GM12878 (cell line): Measurements from ENCODE around the gene SLC12A2.

Source experiments
- CHD4 ChIP-seq: fragments of 200-600 bp; sonication (generic); IDR thresholded peaks from 2 replicates; pipeline ENCODE4 v1.6.1; 2016; ENCODE audit warnings: mild to moderate bottlenecking
- ESRRA ChIP-seq: IDR thresholded peaks from 2 replicates; pipeline ENCODE4 v1.6.1; 2012; ENCODE audit warnings: mild to moderate bottlenecking, low read length, improper control_type of control experiment
- HCFC1 ChIP-seq: fragments of 150-350 bp; IDR thresholded peaks from 2 replicates; pipeline ENCODE4 v1.6.1; 2014; ENCODE audit warnings: low read length
- NRF1 ChIP-seq: conservative IDR thresholded peaks from 2 replicates; pipeline ENCODE4 v1.6.1; 2011; ENCODE audit warnings: mild to moderate bottlenecking, low read depth, low read length, improper control_type of control experiment
- RAD21 ChIP-seq: IDR thresholded peaks from 2 replicates; pipeline ENCODE4 v1.6.1; 2011; ENCODE audit warnings: mild to moderate bottlenecking, low read depth, low read length, moderate library complexity; ENCODE audit not compliant: insufficient read depth
- TF ChIP-seq, protein P1 (sequence below): fragments of 450-650 bp; IDR thresholded peaks from 2 replicates; pipeline ENCODE4 v1.6.1; 2016; ENCODE audit warnings: mild to moderate bottlenecking
- TF ChIP-seq, protein P2 (sequence below): IDR thresholded peaks from 2 replicates; pipeline ENCODE4 v1.6.1; 2011; ENCODE audit warnings: low read depth, mild to moderate bottlenecking, low read length, moderate library complexity, borderline replicate concordance; ENCODE audit errors: extremely low read depth

DNA sequence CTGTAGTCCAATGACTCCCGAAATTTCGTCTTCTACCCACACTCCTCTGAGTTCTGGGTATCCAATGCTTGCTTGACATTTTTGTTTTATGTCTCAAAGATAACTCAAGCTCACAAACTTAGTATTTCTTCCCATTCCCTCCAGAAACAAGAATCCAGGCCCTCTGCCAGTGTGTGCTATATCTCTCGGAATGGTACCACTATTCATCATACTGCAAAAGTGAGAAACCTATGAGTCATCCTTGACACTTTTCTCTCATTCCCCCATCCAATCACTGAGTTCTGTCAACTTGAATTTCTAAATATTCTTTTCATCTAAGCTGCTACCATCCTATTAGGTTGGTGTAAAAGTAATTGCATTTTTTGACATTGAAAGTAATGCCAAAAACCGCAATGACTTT is 9.8 kb downstream of the SLC12A2 start:
- TF ChIP-seq HCFC1 (no peak), ESRRA (no peak), RAD21 (no peak), NRF1 (no peak), CHD4 (no peak)
- TF ChIP-seq, protein P1, sequence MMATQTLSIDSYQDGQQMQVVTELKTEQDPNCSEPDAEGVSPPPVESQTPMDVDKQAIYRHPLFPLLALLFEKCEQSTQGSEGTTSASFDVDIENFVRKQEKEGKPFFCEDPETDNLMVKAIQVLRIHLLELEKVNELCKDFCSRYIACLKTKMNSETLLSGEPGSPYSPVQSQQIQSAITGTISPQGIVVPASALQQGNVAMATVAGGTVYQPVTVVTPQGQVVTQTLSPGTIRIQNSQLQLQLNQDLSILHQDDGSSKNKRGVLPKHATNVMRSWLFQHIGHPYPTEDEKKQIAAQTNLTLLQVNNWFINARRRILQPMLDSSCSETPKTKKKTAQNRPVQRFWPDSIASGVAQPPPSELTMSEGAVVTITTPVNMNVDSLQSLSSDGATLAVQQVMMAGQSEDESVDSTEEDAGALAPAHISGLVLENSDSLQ: no peak
- TF ChIP-seq, protein P2, sequence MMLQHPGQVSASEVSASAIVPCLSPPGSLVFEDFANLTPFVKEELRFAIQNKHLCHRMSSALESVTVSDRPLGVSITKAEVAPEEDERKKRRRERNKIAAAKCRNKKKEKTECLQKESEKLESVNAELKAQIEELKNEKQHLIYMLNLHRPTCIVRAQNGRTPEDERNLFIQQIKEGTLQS: no peak
